NCI-H526 (cell line): ENCODE results near the gene ATR.
A peak's percentile ranks its signal among the peaks of the same experiment; 100 is the strongest.
"Not testable (repeated sequence)": the region's sequence is repeated elsewhere in the genome, so short reads cannot be mapped to it uniquely, and the experiment has no call there.

Experiments
- DNase-seq, 2 experiments: peaks; one replicate each; lab custom pipeline; 2025; lab: John Stamatoyannopoulos, UW

The ATR gene

DNA sequence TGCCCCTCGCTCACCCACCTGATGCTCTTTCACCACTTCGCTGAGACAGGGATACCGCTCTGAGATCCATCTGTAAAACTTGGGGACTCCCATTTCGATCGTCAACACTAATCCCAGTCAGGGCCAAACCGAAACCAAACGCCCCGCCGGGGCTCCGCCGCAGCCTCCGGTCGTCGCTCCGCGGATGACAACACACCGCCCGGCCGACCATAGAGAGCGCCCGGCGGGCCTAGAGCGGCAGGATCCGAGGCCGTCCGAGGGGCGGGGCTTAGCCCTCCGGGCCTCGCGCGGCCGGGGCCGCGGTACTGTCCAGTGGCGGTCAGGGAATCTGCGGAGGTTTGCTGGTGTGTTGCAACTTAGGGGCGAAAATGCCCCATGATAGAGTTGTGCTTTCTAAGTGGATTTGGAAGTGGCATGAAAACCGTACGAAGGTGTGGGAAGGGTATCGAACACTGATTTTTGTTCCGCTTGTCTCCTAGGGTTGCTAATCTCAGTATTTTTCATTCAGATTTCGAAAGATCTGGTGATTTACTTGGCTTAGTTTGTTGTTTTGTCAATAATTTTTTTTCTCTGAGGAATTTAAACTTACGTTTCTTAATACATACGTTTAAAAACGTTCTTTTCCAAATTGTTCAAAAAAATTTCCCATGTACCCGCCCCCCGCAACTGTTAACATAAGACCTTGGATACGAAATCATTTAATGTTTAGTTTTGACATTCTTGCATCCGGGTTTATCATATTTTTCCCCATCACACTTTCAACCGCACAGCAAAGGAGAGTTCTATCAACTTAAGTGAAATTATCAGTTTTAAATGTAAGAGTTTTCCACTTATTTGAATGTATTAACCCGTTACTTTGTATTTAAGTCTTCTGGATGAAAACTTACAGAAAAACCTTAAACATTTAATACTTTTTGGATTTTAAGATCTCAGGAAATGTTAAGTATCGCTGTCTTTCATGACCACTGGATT, 130.4 kb downstream of the ATR start, which contains the start of gene XRN1:
Gene XRN1 (minus strand): TSS at position 186 of the 972 bp plus-strand sequence. CDS start 93 bp downstream, at position 93.
- peak; percentile 73 to 96 for DNase-seq

DNA sequence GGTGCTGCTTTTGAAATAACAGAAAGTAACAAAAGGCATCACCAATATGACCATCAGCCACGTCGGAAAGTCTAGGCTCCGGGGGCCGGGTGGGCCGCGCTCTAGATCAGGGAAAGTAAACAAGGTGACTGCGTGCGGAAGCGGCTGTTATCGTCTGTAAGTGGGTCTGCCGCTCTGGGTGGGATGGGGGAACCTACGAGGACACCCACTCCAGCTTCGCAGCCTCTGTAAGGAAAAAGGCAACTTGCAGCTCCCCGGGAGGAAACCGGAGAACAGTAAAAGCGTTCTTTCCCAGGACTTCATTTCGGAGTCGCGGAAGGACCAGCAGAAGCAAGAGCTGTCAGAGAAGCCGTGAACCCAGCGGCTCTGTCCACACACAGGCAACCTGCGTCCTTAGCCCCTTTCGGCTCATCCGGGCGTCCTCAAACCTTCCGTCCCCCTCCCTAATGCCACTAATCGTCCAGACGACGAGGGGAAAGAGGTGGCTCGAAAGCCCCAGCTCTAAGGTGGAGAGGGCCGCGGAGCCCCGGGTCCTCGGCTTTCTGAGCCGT, 131.2 kb downstream of the ATR start:
- DNase-seq = peak; percentile 53 to 65

DNA sequence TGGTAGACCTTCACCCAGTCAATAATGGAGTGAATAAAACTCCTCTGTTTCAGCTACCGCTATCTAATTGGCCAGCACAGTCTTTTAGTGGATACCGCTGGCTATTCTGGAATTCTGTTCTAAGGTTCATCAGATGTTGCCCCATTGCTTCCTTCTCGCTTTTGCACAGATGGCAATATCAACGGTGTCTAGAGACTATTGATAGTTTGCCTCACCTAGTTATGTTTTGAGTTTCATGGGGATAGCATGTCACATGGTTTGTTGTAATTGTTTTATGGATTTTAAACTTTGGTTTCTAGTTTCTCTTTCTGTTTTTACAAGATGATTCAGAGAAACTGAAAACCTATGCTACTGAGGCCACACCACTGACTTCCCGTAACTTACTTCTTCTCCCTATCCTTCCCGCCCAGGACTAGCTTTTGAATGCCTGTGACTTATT, 132.7 kb downstream of the ATR start:
- DNase-seq = no peak

DNA sequence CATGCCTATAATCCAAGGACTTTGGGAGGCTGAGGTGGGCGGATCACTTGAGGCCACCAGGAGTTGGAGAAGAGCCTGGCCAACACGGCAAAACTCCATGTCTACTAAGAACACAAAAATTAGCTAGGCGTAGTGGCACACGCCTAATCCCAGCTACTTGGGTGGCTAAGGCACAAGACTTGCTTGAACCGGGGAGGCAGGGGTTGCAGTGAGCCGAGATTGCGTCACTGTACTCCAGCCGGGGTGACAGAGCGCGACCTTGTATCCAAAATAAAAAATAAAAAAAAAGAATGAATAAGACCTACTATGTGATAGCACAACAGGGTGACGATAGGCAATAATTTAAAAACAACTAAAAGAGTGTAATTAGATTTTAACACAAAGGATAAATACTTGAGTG, 134.2 kb downstream of the ATR start:
- no peak for DNase-seq

DNA sequence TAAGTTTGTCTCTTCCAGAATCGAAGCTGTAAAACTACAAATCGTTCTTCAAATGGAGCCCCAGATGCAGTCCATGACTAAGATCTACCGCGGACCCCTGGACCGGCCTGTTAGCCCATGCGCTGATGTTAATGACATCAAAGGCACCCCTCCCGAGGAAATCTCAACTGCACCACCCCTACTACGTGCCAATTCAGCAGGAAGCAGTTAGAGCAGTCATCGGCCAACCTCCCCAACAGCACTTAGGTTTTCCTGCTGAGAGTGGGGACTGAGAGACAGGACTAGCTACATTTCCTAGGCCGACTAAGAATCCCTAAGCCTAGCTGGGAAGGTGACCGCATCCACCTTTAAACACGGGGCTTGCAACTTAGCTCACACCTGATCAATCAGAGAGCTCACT, 135.5 kb downstream of the ATR start:
- DNase-seq = not testable (repeated sequence)

DNA sequence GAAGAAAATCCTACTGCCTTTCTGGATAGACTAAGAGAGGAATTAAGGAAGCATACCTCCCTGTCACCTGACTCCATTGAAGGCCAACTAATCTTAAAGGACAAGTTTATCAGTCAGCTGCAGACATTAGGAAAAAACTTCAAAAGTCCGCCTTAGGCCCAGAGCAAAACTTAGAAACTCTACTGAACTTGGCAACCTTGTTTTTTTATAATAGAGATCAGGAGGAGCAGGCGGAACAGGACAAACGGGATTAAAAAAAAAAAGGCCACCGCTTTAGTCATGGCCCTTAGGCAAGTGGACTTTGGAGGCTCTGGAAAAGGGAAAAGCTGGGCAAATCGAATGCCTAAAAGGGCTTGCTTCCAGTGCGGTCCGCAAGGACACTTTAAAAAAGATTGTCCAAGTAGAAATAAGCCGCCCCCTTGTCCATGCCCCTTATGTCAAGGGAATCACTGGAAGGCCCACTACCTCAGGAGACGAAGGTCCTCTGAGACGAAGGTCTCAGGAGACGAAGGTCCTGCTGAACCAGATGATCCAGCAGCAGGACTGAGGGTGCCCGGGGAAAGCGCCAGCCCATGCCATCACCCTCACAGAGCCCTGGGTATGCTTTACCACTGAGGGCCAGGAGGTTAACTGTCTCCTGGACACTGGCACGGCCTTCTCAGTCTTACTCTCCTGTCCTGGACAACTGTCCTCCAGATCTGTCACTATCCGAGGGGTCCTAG, 138.9 kb downstream of the ATR start:
- not testable (repeated sequence) for DNase-seq

DNA sequence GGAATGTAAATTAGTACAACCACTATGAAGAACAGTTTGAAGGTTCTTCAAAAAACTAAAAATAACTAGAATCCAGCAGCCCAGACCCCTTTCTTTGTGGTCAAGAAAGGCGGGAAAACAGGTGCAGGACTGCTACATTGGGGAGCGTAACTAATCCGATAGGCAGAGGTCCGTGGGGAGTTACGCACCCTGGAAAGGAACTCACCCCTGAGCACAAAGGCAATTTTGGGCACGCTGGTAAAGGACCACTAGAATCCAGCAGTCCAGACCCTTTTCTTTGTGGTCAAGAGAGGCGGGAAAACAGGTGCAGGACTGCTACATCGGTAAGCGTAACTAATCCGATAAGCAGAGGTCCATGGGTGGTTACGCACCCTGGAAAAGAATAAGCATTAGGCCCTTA, 140.4 kb downstream of the ATR start:
- not testable (repeated sequence) for DNase-seq

DNA sequence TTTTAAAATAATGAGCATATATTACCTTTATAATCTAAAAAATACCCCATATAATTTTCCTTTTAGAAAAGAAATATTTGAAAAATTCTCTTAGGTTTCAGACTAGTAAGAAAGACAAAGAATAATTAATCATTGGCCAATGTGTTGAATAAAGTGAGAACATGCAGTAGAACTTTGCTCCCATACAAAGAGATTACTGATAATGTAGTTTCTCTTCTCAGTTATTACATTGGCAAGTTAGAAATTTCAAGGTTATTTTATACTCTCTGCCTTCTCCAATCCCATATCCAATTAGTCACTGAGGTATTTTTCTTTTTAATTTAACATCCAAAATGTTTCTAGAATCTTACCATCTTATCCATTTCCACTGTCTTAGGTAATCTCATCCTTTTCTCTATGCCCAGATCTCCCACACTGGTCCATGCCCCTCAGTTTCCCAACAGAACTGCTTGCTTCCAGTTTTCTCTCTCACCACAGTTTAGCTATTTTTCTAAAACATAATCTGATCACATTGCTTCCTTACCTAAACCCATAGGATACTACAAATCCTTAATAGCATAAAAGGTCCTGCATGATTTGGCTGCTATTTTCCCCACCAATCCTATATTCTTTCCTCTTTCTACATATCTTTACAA, 141.5 kb downstream of the ATR start:
- no peak for DNase-seq

DNA sequence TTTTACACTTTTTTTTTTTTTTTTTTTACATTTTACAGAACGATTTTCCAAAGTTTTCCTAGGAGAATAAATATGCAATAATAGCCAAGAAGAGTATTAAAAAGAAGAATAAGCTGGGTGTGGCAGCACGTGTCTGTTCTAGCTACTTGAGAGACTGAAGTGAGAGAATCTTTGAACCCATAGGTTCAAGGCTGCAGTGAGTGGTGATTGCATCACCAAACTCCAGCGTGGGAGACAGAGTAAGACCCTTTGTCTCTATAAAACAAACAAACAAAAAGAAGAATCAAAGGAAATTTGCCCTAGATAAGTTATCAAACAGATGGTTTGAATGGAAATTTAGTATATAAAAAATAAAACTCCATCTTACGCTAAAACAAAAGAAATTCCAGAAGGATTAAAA, 144.0 kb downstream of the ATR start:
- DNase-seq = no peak

DNA sequence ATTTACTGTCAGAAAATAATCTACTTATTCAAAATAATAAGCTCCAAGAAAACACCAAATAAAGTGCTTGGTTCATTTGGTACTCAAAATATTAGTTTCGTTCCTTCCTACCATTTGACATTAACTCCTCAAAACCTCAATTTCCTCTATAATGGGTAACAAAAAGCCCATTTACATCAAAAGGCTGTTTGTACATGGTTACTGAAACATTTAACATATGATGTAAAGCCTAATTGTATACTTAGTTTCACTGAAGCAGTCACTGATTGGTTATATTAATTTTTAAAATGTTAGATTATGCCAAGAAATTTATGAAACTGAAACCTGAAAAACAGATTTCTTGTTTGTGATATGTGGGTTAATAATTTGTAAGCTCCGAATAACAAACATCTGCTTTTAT, 145.4 kb downstream of the ATR start:
- DNase-seq = no peak

DNA sequence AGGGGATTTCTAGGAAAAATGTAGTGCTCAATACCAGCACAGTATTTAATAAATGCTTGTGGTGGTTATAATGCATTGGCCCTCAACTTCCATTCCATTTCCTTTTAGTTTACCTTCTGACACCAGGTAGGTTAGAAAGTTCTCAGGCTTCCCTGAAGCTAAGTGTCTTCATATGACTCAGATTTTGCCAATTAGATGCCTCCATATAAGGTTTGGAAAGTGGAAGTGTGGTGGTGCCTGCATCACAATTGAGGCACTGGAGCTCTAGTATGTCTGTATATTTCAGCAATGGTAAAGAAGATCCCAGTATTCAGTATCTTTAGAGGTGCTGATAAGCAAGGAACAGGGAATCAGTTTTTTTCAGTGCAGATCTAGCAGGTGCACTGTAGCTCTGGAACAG, 149.0 kb downstream of the ATR start:
- no peak for DNase-seq

DNA sequence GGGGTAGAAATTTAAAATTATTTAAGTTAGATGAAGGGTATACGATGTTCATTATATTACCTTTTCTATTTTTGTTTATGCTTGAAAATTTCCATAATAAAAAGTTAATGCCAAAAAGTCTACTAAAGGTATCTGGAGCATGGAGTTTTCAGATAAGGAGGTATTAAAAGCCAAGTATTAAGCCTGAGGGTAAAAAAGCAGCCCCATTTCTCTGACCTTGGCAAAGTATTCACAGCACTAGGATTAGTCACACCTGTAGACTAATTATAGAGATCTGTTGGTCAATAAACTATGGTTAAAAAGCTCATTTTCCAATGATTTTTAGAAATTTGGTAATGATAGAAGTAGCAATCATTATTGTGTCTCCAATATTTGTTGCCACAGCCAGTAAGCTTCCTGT, 153.8 kb downstream of the ATR start:
- no peak for DNase-seq

DNA sequence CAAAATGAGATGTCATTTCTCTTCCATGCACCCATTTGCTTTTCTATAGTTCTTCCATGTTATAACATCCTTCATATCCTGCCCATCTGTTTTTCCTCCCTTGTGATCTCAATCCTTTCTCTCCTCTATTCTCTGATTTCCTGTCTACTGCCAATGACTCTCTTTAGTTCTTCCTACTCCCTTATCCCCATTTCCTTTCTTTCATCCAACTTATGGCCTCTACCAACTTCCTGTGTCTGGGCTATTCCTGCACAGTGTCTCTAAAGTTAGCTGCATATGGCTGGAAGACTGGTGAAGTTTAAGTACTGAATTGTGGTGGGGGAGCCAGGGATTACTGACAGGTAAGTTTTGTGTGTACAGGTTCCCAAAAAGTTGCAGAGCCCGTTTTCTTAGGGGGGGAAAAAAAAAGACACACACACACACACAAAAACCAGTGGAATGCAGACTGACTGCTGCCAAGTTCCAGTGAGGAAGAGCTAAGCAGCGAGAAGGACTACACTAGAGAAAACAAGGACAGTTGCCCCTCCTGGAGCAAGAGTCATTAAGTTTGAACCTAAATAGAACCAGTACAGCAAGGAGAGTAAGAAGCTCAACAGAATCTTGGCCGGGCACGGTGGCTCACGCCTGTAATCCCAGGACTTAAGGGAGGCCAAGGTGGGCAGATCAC, 159.5 kb downstream of the ATR start:
- DNase-seq = no peak

DNA sequence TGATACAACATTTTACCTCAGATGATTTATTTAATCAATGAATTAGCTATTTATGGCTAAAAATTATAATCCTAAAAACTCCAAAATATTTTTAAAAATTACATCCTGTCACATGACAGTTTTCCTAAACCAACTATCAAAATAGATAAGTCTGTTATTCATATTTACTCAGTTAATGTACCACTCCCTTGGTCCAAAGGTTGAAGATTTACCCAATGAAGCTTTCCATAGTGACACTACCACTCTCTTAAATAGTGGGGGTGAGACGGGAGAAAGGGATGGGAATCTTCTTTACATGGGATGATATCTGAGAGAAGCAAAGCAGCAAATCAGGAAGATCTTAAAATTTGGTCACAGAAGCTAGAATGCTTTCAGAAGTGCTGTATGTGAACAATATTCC, 161.2 kb downstream of the ATR start:
- no peak for DNase-seq

DNA sequence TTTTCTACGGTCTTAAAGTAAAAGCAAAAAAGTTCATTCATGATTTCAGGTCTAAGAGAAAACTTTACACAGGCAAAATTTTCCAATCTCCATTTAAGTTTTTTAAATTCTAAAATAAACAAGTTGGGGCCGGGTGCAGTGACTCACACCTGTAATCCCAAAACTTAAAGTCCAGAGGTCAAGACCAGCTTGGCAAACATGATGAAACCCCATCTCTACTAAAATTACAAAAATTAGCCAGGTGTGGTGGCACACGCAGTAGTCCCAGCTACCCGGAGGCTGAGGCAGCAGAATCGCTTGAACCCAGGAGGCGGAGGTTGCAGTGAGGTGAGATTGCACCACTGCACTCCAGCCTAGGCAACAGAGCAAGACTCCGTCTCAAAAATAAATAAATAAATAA, 178.0 kb downstream of the ATR start:
- not testable (repeated sequence) for DNase-seq
